ENCODE data around the gene PSMD12.

PSMD12 gene

GRCh38 chr17:67377488-67378453, 11.4 kb upstream of the PSMD12 start:
- Histone ChIP-seq H3K9me3 (ENCODE audit: insufficient read depth, low read length) (no peaks in the 10 kb centered on the region), H3K9me2 (replicated peaks; ENCODE audit: insufficient read depth, low read length) (no peaks in the 10 kb centered on the region), H3K36me3 (ENCODE audit: low read length) (no peaks in the 10 kb centered on the region), H3K27ac (ENCODE audit: low read depth, low read length) (peak overlapping the region; percentile 72), H3F3A (ENCODE audit: insufficient read depth) (peaks cover 5% of the 10 kb centered on the region; the same call in 1 of the 2 replicates), H3K4me3 (ENCODE audit: insufficient read depth, low read length, poor library complexity, severe bottlenecking) (peak overlapping the region; percentile 75), H3K79me2 (ENCODE audit: insufficient read depth, low read length) (no peaks in the 10 kb centered on the region), H2AFZ (ENCODE audit: low read depth, low read length, severe bottlenecking) (peak overlapping the region; percentile 91), H4K20me1 (ENCODE audit: low read depth, low read length) (no peaks in the 10 kb centered on the region), H3K27me3 (ENCODE audit: low read length) (no peaks in the 10 kb centered on the region), H3K9ac (ENCODE audit: low read length) (peak overlapping the region; percentile 64), H3K4me2 (ENCODE audit: low read depth, low read length, poor library complexity, severe bottlenecking) (peak overlapping the region; percentile 67)
- TF ChIP-seq, protein P1, sequence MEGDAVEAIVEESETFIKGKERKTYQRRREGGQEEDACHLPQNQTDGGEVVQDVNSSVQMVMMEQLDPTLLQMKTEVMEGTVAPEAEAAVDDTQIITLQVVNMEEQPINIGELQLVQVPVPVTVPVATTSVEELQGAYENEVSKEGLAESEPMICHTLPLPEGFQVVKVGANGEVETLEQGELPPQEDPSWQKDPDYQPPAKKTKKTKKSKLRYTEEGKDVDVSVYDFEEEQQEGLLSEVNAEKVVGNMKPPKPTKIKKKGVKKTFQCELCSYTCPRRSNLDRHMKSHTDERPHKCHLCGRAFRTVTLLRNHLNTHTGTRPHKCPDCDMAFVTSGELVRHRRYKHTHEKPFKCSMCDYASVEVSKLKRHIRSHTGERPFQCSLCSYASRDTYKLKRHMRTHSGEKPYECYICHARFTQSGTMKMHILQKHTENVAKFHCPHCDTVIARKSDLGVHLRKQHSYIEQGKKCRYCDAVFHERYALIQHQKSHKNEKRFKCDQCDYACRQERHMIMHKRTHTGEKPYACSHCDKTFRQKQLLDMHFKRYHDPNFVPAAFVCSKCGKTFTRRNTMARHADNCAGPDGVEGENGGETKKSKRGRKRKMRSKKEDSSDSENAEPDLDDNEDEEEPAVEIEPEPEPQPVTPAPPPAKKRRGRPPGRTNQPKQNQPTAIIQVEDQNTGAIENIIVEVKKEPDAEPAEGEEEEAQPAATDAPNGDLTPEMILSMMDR (IDR thresholded peaks at IDR 0.05; ENCODE audit: insufficient read depth, low read length, poor library complexity, severe bottlenecking) = peak; percentile 45
- TF ChIP-seq EZH2phosphoT487 (conservative IDR thresholded peaks at IDR 0.05; ENCODE audit: low read length) = no peak

- Histone ChIP-seq H3K27me3 (ENCODE audit: low read length) (no peaks in the 10 kb centered on the region), H3K36me3 (ENCODE audit: low read length) (no peaks in the 10 kb centered on the region), H3K9me2 (replicated peaks; ENCODE audit: insufficient read depth, low read length) (no peaks in the 10 kb centered on the region), H2AFZ (ENCODE audit: low read depth, low read length, severe bottlenecking) (peak within 1 kb of the TSS; percentile 91), H3K27ac (ENCODE audit: low read depth, low read length) (peak within 1 kb of the TSS; percentile 72), H3K4me3 (ENCODE audit: insufficient read depth, low read length, poor library complexity, severe bottlenecking) (peak within 1 kb of the TSS; percentile 75), H3K9ac (ENCODE audit: low read length) (peak within 1 kb of the TSS; percentile 64), H3K4me2 (ENCODE audit: low read depth, low read length, poor library complexity, severe bottlenecking) (peak within 1 kb of the TSS; percentile 67), H3K9me3 (ENCODE audit: insufficient read depth, low read length) (no peaks in the 10 kb centered on the region), H3K79me2 (ENCODE audit: insufficient read depth, low read length) (no peaks in the 10 kb centered on the region), H3F3A (ENCODE audit: insufficient read depth) (peaks cover 5% of the 10 kb centered on the region; the same call in 1 of the 2 replicates), H4K20me1 (ENCODE audit: low read depth, low read length) (no peaks in the 10 kb centered on the region)
- TF ChIP-seq EZH2phosphoT487 (conservative IDR thresholded peaks at IDR 0.05; ENCODE audit: low read length) = no peak
- TF ChIP-seq, protein P1 (IDR thresholded peaks at IDR 0.05; ENCODE audit: insufficient read depth, low read length, poor library complexity, severe bottlenecking) = no peak
Measured at GRCh38 chr17:67376737-67377487, 10.5 kb upstream of the PSMD12 start, which contains the start of gene PITPNC1. TSS of gene PITPNC1 (plus strand) at chr17:67377281.

DNA sequence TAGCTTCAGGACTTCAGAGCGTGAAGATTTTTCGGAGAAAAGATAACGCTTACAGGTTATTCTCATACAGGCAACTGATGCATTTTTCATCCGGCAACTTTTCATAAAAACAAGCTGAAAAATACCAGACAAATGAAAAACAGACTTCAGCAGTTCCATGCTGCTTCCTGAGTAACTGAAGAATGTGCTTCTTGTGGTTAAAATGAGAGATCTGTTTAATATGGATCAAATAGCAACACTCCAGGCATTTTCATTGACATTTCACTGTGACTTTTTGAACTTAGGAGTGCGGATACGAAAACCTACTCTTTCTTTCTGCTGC, 10.0 kb upstream of the PSMD12 start:
- H3K4me2 ChIP-seq (ENCODE audit: low read depth, low read length, poor library complexity, severe bottlenecking) = peak overlapping the region; percentile 67
- no peaks in the 10 kb centered on the region for H3K36me3 ChIP-seq (ENCODE audit: low read length)
- no peaks in the 10 kb centered on the region for H3K9me2 ChIP-seq (replicated peaks; ENCODE audit: insufficient read depth, low read length)
- TF ChIP-seq, protein P1 (IDR thresholded peaks at IDR 0.05; ENCODE audit: insufficient read depth, low read length, poor library complexity, severe bottlenecking) = no peak
- no peak for TF ChIP-seq EZH2phosphoT487 (conservative IDR thresholded peaks at IDR 0.05; ENCODE audit: low read length)
- H3K9ac ChIP-seq (ENCODE audit: low read length) = peak overlapping the region; percentile 64; the same call in 1 of the 2 replicates
- H2AFZ ChIP-seq (ENCODE audit: low read depth, low read length, severe bottlenecking) = peak overlapping the region; percentile 91
- peaks cover 5% of the 10 kb centered on the region; the same call in 1 of the 2 replicates for H3F3A ChIP-seq (ENCODE audit: insufficient read depth)
- peak overlapping the region; percentile 75 for H3K4me3 ChIP-seq (ENCODE audit: insufficient read depth, low read length, poor library complexity, severe bottlenecking)
- H3K27me3 ChIP-seq (ENCODE audit: low read length) = no peaks in the 10 kb centered on the region
- H3K27ac ChIP-seq (ENCODE audit: low read depth, low read length) = no peak overlapping the region
- no peaks in the 10 kb centered on the region for H4K20me1 ChIP-seq (ENCODE audit: low read depth, low read length)
- no peaks in the 10 kb centered on the region for H3K9me3 ChIP-seq (ENCODE audit: insufficient read depth, low read length)
- no peaks in the 10 kb centered on the region for H3K79me2 ChIP-seq (ENCODE audit: insufficient read depth, low read length)
